ENCODE data around the gene CHRNB2. TPM values are rescaled to one million over a fixed set of nuclear protein-coding genes. Genes with fewer than 3 reads are reported as not detected.

CHRNB2 gene
- total and polyA plus RNA-seq, 2 experiments from 2014 or later = not detected

DNA sequence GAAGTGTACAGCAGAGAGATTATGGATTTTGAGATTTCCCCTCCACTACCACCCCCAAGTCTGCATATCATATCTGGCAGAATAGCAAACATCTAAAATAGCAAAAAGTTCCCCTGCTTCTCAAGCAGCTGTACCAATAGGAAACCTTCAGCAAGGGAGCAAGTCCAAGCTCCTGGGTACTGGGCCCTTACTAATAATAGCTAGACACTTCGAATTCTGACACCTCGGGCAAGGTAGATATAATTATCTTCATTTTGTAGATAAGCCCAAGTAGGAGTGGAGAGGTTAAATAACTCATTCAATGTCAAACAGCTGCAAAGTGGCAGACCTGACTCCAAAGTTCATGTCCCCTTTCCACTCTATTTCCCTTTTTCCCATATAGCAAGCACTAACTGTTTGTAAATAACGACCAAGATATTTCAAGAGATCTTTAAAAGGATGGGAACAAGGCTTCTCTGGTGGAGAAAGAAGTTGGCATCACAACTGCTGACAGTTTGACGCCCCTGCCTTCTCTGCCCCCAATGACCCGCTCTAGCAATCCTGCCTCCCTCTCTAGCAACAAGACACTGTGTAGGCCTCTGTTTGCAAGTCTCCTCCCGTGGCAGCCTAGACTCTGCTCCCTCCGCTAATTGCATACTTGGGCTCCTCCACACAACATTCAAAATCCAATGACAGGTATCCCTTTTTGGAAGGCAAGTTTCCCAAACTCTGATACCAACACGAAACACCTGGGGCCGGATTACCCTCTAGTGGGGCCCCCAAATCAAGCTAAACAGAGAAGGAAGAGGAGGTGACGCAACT lies 59.1 kb downstream of the CHRNB2 start:
- H3K4me1 ChIP-seq (ENCODE audit: insufficient read depth) = peaks cover 32% of the 10 kb centered on the region
- peaks cover 55% of the 10 kb centered on the region for H3K79me2 ChIP-seq (ENCODE audit: insufficient read depth)

DNA sequence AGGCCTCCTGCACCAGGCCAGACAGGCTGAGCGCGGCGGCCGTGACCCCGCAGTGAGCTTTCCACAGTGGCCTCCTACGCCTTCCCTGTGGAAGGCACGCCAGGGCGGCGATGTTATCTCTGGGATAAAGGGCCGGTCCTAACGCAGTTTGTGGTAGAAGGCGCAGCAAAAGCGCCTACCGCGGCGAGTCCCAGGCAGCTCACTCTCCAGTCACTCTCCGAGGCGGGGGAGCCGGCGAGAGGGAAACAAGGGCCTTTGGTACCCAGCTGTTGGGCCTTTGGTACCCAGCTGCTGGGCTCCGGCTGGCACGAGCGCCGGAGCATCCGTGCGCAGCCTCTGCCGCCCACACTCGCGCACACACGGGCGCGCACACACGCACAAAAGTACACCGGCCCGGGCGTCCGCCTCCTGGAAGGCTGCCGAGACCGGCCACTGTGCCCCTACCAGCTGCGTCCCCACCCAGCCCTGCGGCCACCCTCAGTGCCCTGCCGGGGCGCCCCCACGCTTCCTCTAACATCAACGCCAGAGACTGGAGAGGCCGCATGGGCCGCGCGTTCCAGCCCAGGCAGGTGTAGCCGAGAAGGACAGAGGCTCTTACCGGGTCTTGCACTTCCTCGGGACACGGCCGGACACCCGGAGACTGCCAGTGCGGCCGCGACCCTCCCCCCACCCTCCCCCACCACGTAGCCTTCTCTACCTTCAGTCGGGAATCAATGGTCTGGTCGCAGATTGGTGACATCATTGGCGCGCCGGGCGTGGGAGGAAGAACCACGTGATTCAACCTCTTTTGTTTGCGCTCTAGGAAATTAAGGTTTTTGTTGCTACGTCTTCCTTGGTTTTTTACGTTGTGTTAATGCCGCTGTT lies 59.9 kb downstream of the CHRNB2 start:
- DNase-seq = peak; percentile 88
- Histone ChIP-seq H4K20me1 (ENCODE audit: insufficient read depth) (no peaks in the 10 kb centered on the region; the same call in 1 of the 2 replicates), H3K4me2 (ENCODE audit: unreplicated experiment) (peak overlapping the region; percentile 96), H3K9me2 (ENCODE audit: insufficient read depth) (no peaks in the 10 kb centered on the region), H3F3A (ENCODE audit: insufficient read depth) (peaks cover 38% of the 10 kb centered on the region), H3K79me2 (ENCODE audit: insufficient read depth) (peaks cover 47% of the 10 kb centered on the region), H3K27ac (peak overlapping the region; percentile 96), H3K36me3 (ENCODE audit: low read depth) (no peaks in the 10 kb centered on the region), H2AFZ (peak overlapping the region; percentile 97), H3K27me3 (replicated peaks; ENCODE audit: insufficient read depth) (peaks cover 10% of the 10 kb centered on the region; the same call in 1 of the 2 replicates), H3K9me3 (ENCODE audit: low read depth) (no peaks in the 10 kb centered on the region), H3K4me1 (ENCODE audit: insufficient read depth) (peaks cover 32% of the 10 kb centered on the region), H3K4me3 (peak overlapping the region; percentile 92), H3K9ac (peak overlapping the region; percentile 98)
- TF ChIP-seq EZH2 (IDR thresholded peaks at IDR 0.05; ENCODE audit: insufficient read depth, poor library complexity, severe bottlenecking) (no peak), EZH2phosphoT487 (IDR thresholded peaks at IDR 0.05; ENCODE audit: insufficient read depth, low read depth) (no peak)
- in situ Hi-C loops (cut with MboI) = no loop called here
- WGBS, 2 experiments (ENCODE audit: low coverage in 1 of 2, low lambda C conversion rate in 2 of 2, missing lambda C conversion rate in 2 of 2) = 1 to 2% methylated on average over 55 to 64 of the region's 70 CpGs

More for the DNA sequence above, 59.1 kb downstream of the CHRNB2 start:
- Histone ChIP-seq H3K4me2 (ENCODE audit: unreplicated experiment) (peak overlapping the region; percentile 96), H2AFZ (peak overlapping the region; percentile 97), H3K27ac (peak overlapping the region; percentile 96), H3F3A (ENCODE audit: insufficient read depth) (peaks cover 38% of the 10 kb centered on the region), H3K9ac (peak overlapping the region; percentile 98), H3K9me3 (ENCODE audit: low read depth) (no peaks in the 10 kb centered on the region), H3K36me3 (ENCODE audit: low read depth) (no peaks in the 10 kb centered on the region), H3K27me3 (replicated peaks; ENCODE audit: insufficient read depth) (peaks cover 6% of the 10 kb centered on the region; the same call in 1 of the 2 replicates), H3K9me2 (ENCODE audit: insufficient read depth) (no peaks in the 10 kb centered on the region), H4K20me1 (ENCODE audit: insufficient read depth) (no peaks in the 10 kb centered on the region; the same call in 1 of the 2 replicates), H3K4me3 (peak overlapping the region; percentile 92)
- in situ Hi-C loops (cut with MboI) = no loop called here
- no peak for TF ChIP-seq EZH2phosphoT487 (IDR thresholded peaks at IDR 0.05; ENCODE audit: insufficient read depth, low read depth)
- TF ChIP-seq EZH2 (IDR thresholded peaks at IDR 0.05; ENCODE audit: insufficient read depth, poor library complexity, severe bottlenecking) = no peak
- DNase-seq = peak; percentile 15
- 11 to 12% methylated on average over 10 of the region's 10 CpGs for WGBS, 2 experiments (ENCODE audit: low coverage in 1 of 2, low lambda C conversion rate in 2 of 2, missing lambda C conversion rate in 2 of 2)

DNA sequence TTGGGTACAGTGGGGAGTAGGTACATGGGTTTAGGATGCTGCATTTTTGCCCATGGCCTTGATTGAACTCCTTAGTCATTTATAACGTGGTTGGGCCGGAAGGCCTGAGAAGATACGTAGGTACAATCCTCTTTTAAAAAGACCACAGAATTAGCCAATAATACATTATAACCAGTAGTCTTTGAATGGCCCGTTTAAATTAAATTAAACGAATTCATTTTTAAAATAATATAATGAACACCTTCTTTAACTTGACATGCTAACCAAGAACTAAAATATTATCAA lies 60.5 kb downstream of the CHRNB2 start:
- no peak for DNase-seq
- no peak for TF ChIP-seq EZH2phosphoT487 (IDR thresholded peaks at IDR 0.05; ENCODE audit: insufficient read depth, low read depth)
- no peak for TF ChIP-seq EZH2 (IDR thresholded peaks at IDR 0.05; ENCODE audit: insufficient read depth, poor library complexity, severe bottlenecking)
- peak overlapping the region; percentile 96 for H3K4me2 ChIP-seq (ENCODE audit: unreplicated experiment)
- peak overlapping the region; percentile 96 for H3K27ac ChIP-seq
- H4K20me1 ChIP-seq (ENCODE audit: insufficient read depth) = no peaks in the 10 kb centered on the region; the same call in 1 of the 2 replicates
- H2AFZ ChIP-seq = peak overlapping the region; percentile 97
- peaks cover 34% of the 10 kb centered on the region for H3F3A ChIP-seq (ENCODE audit: insufficient read depth)
- H3K36me3 ChIP-seq (ENCODE audit: low read depth) = no peaks in the 10 kb centered on the region
- no peaks in the 10 kb centered on the region for H3K9me3 ChIP-seq (ENCODE audit: low read depth)
- H3K9me2 ChIP-seq (ENCODE audit: insufficient read depth) = no peaks in the 10 kb centered on the region
- peaks cover 10% of the 10 kb centered on the region; the same call in 1 of the 2 replicates for H3K27me3 ChIP-seq (replicated peaks; ENCODE audit: insufficient read depth)
- peak overlapping the region; percentile 92 for H3K4me3 ChIP-seq
- H3K4me1 ChIP-seq (ENCODE audit: insufficient read depth) = peaks cover 32% of the 10 kb centered on the region
- H3K9ac ChIP-seq = peak overlapping the region; percentile 98
- WGBS, 2 experiments (ENCODE audit: low coverage in 1 of 2, low lambda C conversion rate in 2 of 2, missing lambda C conversion rate in 2 of 2) = 5 to 7% methylated on average over 5 of the region's 5 CpGs
- in situ Hi-C loops (cut with MboI) = no loop called here
- peaks cover 41% of the 10 kb centered on the region for H3K79me2 ChIP-seq (ENCODE audit: insufficient read depth)

DNA sequence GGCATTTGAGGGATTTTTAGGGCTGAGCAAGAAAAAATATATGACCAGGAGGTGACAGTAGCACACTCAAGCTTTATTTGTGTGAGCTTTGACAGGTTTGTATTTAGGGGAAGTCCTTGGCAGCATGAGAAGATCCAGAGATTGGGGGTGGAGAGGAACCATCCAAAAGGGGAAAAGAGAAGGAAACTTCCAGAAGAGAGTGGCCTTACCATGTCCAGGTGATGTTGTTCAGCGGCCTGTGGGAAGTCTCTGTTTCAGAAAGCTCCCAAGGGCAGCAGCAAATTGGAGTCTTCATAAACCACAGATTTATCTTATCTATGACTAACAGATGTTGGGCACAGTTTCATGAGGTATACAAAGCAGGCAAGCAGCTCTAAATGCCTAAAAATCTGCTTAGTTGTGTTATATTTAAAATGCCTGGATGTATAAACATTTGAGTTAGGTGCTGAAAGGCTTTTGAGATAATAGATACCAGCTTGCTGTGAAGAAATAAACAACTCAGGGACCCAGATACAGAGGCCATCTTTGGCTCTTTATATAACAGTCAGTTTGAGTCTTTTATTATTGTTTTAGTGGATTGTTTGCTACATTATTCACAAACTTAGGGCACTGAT lies 61.6 kb downstream of the CHRNB2 start:
- H3K9ac ChIP-seq = no peak overlapping the region
- peak; percentile 18 for DNase-seq
- no peaks in the 10 kb centered on the region for H3K36me3 ChIP-seq (ENCODE audit: low read depth)
- no peaks in the 10 kb centered on the region for H3K9me3 ChIP-seq (ENCODE audit: low read depth)
- H3K79me2 ChIP-seq (ENCODE audit: insufficient read depth) = peaks cover 30% of the 10 kb centered on the region
- H3K27ac ChIP-seq = no peak overlapping the region
- H3F3A ChIP-seq (ENCODE audit: insufficient read depth) = peaks cover 29% of the 10 kb centered on the region
- H4K20me1 ChIP-seq (ENCODE audit: insufficient read depth) = no peaks in the 10 kb centered on the region; the same call in 1 of the 2 replicates
- H3K9me2 ChIP-seq (ENCODE audit: insufficient read depth) = no peaks in the 10 kb centered on the region
- no peak overlapping the region for H3K4me2 ChIP-seq (ENCODE audit: unreplicated experiment)
- H3K4me3 ChIP-seq = no peak overlapping the region
- TF ChIP-seq EZH2 (IDR thresholded peaks at IDR 0.05; ENCODE audit: insufficient read depth, poor library complexity, severe bottlenecking) = no peak
- no peak for TF ChIP-seq EZH2phosphoT487 (IDR thresholded peaks at IDR 0.05; ENCODE audit: insufficient read depth, low read depth)
- H3K27me3 ChIP-seq (replicated peaks; ENCODE audit: insufficient read depth) = peaks cover 10% of the 10 kb centered on the region; the same call in 1 of the 2 replicates
- in situ Hi-C loops (cut with MboI) = no loop called here
- peak overlapping the region; percentile 25; the same call in 1 of the 2 replicates for H2AFZ ChIP-seq
- H3K4me1 ChIP-seq (ENCODE audit: insufficient read depth) = peaks cover 28% of the 10 kb centered on the region
- WGBS, 2 experiments (ENCODE audit: low coverage in 1 of 2, low lambda C conversion rate in 2 of 2, missing lambda C conversion rate in 2 of 2) = 75 to 80% methylated on average over 1 of the region's 1 CpG

Other genes starting within 250 kb of the CHRNB2 start
- gene AQP10, start 246.7 kb upstream of the CHRNB2 start, total RNA-seq (2014; rRNA removed; shearing (Covaris generic)) = not detected in 2 replicates
- not detected in 2 replicates for gene AQP10, start 246.7 kb upstream of the CHRNB2 start, polyA plus RNA-seq (2016; fragmentation: Nextera tagmentation; extraction: Ambion mirVana)
- gene ATP8B2, start 242.3 kb upstream of the CHRNB2 start, total RNA-seq (2014; rRNA removed; shearing (Covaris generic)) = 200 and 203 TPM in 2 replicates
- 17.6 and 20.1 TPM in 2 replicates for gene ATP8B2, start 242.3 kb upstream of the CHRNB2 start, polyA plus RNA-seq (2016; fragmentation: Nextera tagmentation; extraction: Ambion mirVana)
- 3.9 and 8.8 TPM in 2 replicates for gene IL6R, start 162.4 kb upstream of the CHRNB2 start, total RNA-seq (2014; rRNA removed; shearing (Covaris generic))
- gene IL6R, start 162.4 kb upstream of the CHRNB2 start, polyA plus RNA-seq (2016; fragmentation: Nextera tagmentation; extraction: Ambion mirVana) = 1.3 and 2.1 TPM in 2 replicates
- not detected in 2 replicates for gene TDRD10, start 65.6 kb upstream of the CHRNB2 start, total RNA-seq (2014; rRNA removed; shearing (Covaris generic))
- gene TDRD10, start 65.6 kb upstream of the CHRNB2 start, polyA plus RNA-seq (2016; fragmentation: Nextera tagmentation; extraction: Ambion mirVana) = not detected in 2 replicates
- not detected in 2 replicates for gene SHE, start 65.4 kb upstream of the CHRNB2 start, total RNA-seq (2014; rRNA removed; shearing (Covaris generic))
- gene SHE, start 65.4 kb upstream of the CHRNB2 start, polyA plus RNA-seq (2016; fragmentation: Nextera tagmentation; extraction: Ambion mirVana) = 0.03 TPM in 2 replicates
- 31.9 and 37.9 TPM in 2 replicates for gene UBE2Q1, start 9.1 kb upstream of the CHRNB2 start, total RNA-seq (2014; rRNA removed; shearing (Covaris generic))
- gene UBE2Q1, start 9.1 kb upstream of the CHRNB2 start, polyA plus RNA-seq (2016; fragmentation: Nextera tagmentation; extraction: Ambion mirVana) = 5.7 and 7.8 TPM in 2 replicates
- gene ADAR, start 40.4 kb downstream of the CHRNB2 start, total RNA-seq (2014; rRNA removed; shearing (Covaris generic)) = 71.3 and 84.6 TPM in 2 replicates
- 61.2 and 61.3 TPM in 2 replicates for gene ADAR, start 40.4 kb downstream of the CHRNB2 start, polyA plus RNA-seq (2016; fragmentation: Nextera tagmentation; extraction: Ambion mirVana)

Measured in GM23248 (cell line).